Activated T-helper 2 cell treated with anti-CD3 and anti-CD28 coated beads, Interferon-gamma antibody, Interleukin-2, Interleukin-4, amounts not matched to agents 10 μg/mL and 5 μg/mL and 100 μg/mL, durations not matched to agents 14 hours and 24 hours and 36 hours (primary cell): ENCODE results near the gene CIAO2A. TPM values are rescaled to one million over a fixed set of nuclear protein-coding genes. Genes with fewer than 3 reads are reported as not detected.
"Not testable (repeated sequence)": the region's sequence is repeated elsewhere in the genome, so short reads cannot be mapped to it uniquely, and the experiment has no call there.

ENCODE experiments used
- DNase-seq: peaks from one replicate; pipeline ENCODE4 v3.0.0; 2021; ENCODE audit warnings: low spot score
- H3K27ac Mint-ChIP-seq: one replicate; pipeline ENCODE4 v1.8.0; 2021; ENCODE audit warnings: mixed read lengths
- H3K27me3 Mint-ChIP-seq: one replicate; pipeline ENCODE4 v1.8.0; 2021; ENCODE audit warnings: low read depth, mixed read lengths
- H3K36me3 Mint-ChIP-seq: one replicate; pipeline ENCODE4 v1.8.0; 2021; ENCODE audit warnings: low read depth, mixed read lengths
- H3K4me1 Mint-ChIP-seq: one replicate; pipeline ENCODE4 v1.8.0; 2021; ENCODE audit warnings: low read depth, mixed read lengths
- H3K4me3 Mint-ChIP-seq: one replicate; pipeline ENCODE4 v1.8.0; 2021; ENCODE audit warnings: low read depth, mild to moderate bottlenecking, moderate library complexity, mixed read lengths
- H3K9me3 Mint-ChIP-seq: one replicate; pipeline ENCODE4 v1.8.0; 2021; ENCODE audit warnings: mixed read lengths
- intact Hi-C: fragments of 100-400 bp; cut with micrococcal nuclease; formaldehyde crosslinking; loops from one replicate; pipeline ENCODE4 v1.15.1; 2023
- total RNA-seq: library from RNA; stranded (reverse); gene quantifications from 2 replicates; pipeline ENCODE4 v1.2.3, GENCODE V29; 2022

CIAO2A gene
- total RNA-seq, 1 donor from 2014 or later: 78.3 TPM

- H3K4me3 Mint-ChIP-seq: no peak overlapping the region
- H3K36me3 Mint-ChIP-seq: no peaks in the 10 kb centered on the region
- intact Hi-C loops: no loop called here
- no peaks in the 10 kb centered on the region for H3K4me1 Mint-ChIP-seq
- no peak overlapping the region for H3K27ac Mint-ChIP-seq
- no peaks in the 10 kb centered on the region for H3K9me3 Mint-ChIP-seq
- H3K27me3 Mint-ChIP-seq: peaks cover 4% of the 10 kb centered on the region
- no peak for DNase-seq
These were observed 35.4 kb downstream of the CIAO2A start for GRCh38 chr15:64058279-64058678.

DNA sequence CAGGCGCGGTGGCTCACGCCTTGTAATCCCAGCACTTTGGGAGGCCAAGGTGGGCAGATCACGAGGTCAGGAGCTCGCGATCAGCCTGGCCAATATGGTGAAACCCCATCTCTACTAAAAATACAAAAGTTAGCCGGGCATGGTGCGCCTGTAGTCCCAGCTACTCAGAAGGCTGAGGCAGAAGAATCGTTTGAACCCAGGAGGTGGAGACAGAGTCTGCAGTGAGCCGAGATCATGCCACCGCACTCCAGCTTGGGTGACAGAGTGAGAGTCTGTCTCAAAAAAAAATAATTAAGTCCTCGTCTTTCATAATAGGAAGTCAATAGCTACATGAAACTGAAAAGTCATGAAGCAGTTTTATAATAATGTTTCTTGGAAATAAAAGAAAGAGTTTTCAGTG is 40.0 kb downstream of the CIAO2A start:
- H3K36me3 Mint-ChIP-seq, H3K27me3 Mint-ChIP-seq, intact Hi-C loops, H3K4me3 Mint-ChIP-seq, H3K27ac Mint-ChIP-seq, DNase-seq, H3K4me1 Mint-ChIP-seq, H3K9me3 Mint-ChIP-seq: not testable (repeated sequence)

GRCh38 chr15:64052925-64053491 is 40.6 kb downstream of the CIAO2A start:
- no peak overlapping the region for H3K27ac Mint-ChIP-seq
- H3K9me3 Mint-ChIP-seq: no peaks in the 10 kb centered on the region
- intact Hi-C loops: no loop called here
- peaks cover 5% of the 10 kb centered on the region for H3K4me1 Mint-ChIP-seq
- H3K36me3 Mint-ChIP-seq: no peaks in the 10 kb centered on the region
- H3K27me3 Mint-ChIP-seq: peaks cover 8% of the 10 kb centered on the region
- no peak overlapping the region for H3K4me3 Mint-ChIP-seq
- DNase-seq: no peak

- Mint-ChIP-seq H3K9me3 (no peaks in the 10 kb centered on the region), H3K27me3 (peaks cover 13% of the 10 kb centered on the region), H3K4me1 (peaks cover 8% of the 10 kb centered on the region), H3K27ac (no peak overlapping the region), H3K36me3 (no peaks in the 10 kb centered on the region), H3K4me3 (no peak overlapping the region)
- DNase-seq: no peak
- intact Hi-C loops: no loop called here
These were observed 42.0 kb downstream of the CIAO2A start for GRCh38 chr15:64051407-64052259.

DNA sequence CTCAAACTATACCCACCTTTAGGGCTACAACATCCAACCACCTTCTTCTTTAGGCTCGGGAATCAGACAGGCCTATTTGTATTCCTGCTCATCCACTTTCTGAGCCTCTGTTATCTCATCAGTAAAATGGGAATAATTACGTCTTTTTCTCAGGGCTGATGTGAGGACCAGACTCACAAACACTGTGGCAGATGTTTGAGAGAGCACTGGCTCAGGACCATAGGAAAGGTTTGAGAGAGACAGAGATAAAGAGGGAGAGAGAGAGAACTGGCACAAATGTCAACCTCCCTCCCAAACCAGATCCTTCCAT is 42.6 kb downstream of the CIAO2A start:
- no peak overlapping the region for H3K4me3 Mint-ChIP-seq
- H3K27me3 Mint-ChIP-seq: peaks cover 11% of the 10 kb centered on the region
- DNase-seq: no peak
- no peak overlapping the region for H3K27ac Mint-ChIP-seq
- no peaks in the 10 kb centered on the region for H3K36me3 Mint-ChIP-seq
- peaks cover 10% of the 10 kb centered on the region for H3K4me1 Mint-ChIP-seq
- intact Hi-C loops: no loop called here
- H3K9me3 Mint-ChIP-seq: no peaks in the 10 kb centered on the region

DNA sequence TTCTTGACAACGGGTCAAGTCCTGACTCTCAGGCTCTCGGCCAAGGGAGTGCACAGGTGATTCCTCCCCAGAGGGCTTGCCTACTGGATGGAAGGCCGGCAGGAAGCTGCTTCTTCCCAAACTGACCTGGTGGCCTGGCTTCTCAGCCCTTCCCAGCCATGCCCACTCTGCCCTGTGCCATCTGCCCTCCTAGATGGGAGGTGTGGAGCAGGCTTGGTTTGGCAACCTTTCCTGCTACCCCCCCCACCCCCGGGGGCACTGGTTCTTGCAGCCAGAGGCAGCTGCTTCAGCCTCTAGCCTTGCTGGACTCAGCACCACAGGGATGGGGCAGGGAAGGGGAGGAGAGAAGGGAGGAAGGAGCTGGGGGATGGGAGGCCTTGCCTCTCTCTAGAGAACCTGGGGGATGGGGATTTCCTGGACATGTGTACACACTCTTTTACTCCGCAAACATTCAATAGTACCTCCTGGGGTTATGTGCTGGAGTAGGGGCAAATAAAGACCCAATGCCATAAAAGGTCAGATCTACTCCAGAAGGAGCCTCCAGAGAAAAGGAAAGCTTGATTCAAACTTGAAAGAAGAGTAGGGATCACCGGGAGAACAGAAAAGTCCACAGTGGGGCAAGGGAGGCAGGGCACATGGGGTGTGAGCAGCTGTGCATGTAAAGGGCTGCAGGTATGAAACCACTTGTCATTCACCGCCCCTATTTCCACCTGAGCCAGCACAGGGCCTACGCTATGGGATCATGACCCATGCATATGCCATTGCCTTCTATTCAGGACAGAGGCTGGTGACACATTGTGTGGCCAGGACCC is 43.2 kb downstream of the CIAO2A start:
- intact Hi-C loops: no loop called here
- H3K36me3 Mint-ChIP-seq: no peaks in the 10 kb centered on the region
- H3K27ac Mint-ChIP-seq: peak overlapping the region; percentile 34
- no peak overlapping the region for H3K4me3 Mint-ChIP-seq
- DNase-seq: no peak
- no peaks in the 10 kb centered on the region for H3K9me3 Mint-ChIP-seq
- H3K4me1 Mint-ChIP-seq: peaks cover 10% of the 10 kb centered on the region
- H3K27me3 Mint-ChIP-seq: peaks cover 9% of the 10 kb centered on the region

DNA sequence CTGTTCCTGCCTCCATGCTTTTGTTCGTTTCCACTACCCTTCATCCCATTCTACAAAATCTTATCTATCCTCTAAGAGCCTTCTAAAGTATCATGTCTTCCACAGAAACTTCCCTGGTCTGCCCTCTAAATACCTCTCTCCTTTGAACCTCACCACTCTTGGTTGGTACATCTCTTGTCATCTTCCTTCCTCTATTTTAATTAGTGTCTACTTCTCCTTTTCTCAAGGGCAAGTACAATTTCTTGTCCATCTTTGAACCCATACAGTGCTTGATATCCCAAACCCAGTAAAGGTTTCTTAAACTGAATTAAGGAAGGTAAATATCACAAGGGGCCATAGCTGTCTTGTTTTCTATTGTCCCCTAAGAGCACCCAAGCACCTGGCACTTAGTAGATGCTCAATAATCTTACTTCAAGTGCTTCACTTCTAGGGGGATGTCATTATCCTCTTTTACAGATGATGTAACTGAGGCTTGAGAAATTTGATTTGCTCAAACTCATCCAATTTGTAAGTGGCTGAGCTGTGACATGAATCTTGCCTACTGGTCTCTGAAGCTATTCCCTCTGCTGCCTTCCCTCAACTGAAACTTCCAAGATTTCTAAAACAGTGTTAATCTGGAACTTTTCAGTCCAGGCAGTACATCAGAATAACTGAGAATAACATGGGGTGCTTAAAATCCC is 44.7 kb downstream of the CIAO2A start:
- intact Hi-C loops: loop anchor here (5.0 to 10.0 kb wide), 3 partner anchors 104 to 297 kb away; no protein-coding TSS in a partner anchor
- no peak for DNase-seq
- no peaks in the 10 kb centered on the region for H3K36me3 Mint-ChIP-seq
- peaks cover 14% of the 10 kb centered on the region for H3K4me1 Mint-ChIP-seq
- H3K27me3 Mint-ChIP-seq: peaks cover 17% of the 10 kb centered on the region
- H3K9me3 Mint-ChIP-seq: no peaks in the 10 kb centered on the region
- H3K4me3 Mint-ChIP-seq: no peak overlapping the region
- H3K27ac Mint-ChIP-seq: no peak overlapping the region

DNA sequence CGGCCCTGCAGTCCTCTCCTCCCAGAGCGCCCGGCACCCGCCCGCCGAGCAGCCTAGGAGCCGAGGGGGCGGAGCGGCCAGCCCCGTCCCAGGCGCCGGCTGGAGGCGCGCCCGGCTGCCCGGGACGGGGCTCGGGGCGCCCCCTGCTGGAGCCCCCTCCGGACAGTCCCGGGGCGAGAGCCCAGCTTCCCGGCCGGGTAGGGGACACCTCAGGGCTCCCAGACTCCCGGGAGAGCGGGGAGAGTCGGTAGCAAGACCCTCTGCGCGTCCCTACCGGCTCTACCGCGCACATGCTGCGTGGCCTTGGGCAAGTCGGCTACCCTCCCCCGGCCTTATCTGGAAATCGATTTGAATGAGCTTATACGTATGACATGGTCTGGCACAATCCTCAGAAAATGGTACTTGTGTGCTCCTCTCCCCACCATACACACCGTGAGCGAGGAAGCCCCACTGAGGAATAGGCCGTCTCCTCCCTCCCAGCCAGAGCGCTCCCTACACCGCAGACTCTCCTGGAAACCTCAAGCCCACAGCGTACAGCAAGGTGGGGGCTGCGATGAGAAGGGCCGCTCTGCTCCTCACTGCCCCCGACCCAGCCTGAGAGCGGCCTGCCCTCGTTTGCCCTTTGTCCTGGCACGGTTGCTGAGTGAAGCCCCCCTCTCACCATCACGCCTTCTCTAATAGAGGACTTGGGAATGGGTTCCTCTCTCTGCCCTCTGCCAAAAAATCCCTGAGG is 47.1 kb downstream of the CIAO2A start, which contains the start of gene DAPK2:
DAPK2 (minus strand) TSS at position 65 of the 733 bp plus-strand sequence. CDS start 6,224 bp downstream, outside the sequence.
- Mint-ChIP-seq H3K27me3 (peaks cover 28% of the 10 kb centered on the region), H3K36me3 (no peaks in the 10 kb centered on the region), H3K4me3 (peak within 1 kb of the TSS; percentile 68), H3K9me3 (no peaks in the 10 kb centered on the region), H3K4me1 (peaks cover 13% of the 10 kb centered on the region), H3K27ac (no peak within 1 kb of the TSS)
- peak; percentile 58 for DNase-seq
- intact Hi-C loops: loop anchor here (1.0 to 10.0 kb wide), 4 partner anchors 36 to 294 kb away; no protein-coding TSS in a partner anchor

- Mint-ChIP-seq H3K4me1 (peaks cover 13% of the 10 kb centered on the region), H3K27ac (no peak overlapping the region), H3K27me3 (peaks cover 28% of the 10 kb centered on the region), H3K36me3 (no peaks in the 10 kb centered on the region), H3K4me3 (peak overlapping the region; percentile 60), H3K9me3 (no peaks in the 10 kb centered on the region)
- intact Hi-C loops: loop anchor here (1.0 to 10.0 kb wide), 4 partner anchors 36 to 294 kb away; no protein-coding TSS in a partner anchor
- no peak for DNase-seq
These were observed 47.7 kb downstream of the CIAO2A start for GRCh38 chr15:64045774-64046420.

GRCh38 chr15:64045101-64045435 is 48.6 kb downstream of the CIAO2A start:
- peak overlapping the region; percentile 60 for H3K4me3 Mint-ChIP-seq
- peaks cover 9% of the 10 kb centered on the region for H3K4me1 Mint-ChIP-seq
- H3K36me3 Mint-ChIP-seq: no peaks in the 10 kb centered on the region
- intact Hi-C loops: loop anchor here (5.0 to 10.0 kb wide), 3 partner anchors 100 to 293 kb away; no protein-coding TSS in a partner anchor
- H3K27ac Mint-ChIP-seq: no peak overlapping the region
- peaks cover 28% of the 10 kb centered on the region for H3K27me3 Mint-ChIP-seq
- no peak for DNase-seq
- no peaks in the 10 kb centered on the region for H3K9me3 Mint-ChIP-seq

DNA sequence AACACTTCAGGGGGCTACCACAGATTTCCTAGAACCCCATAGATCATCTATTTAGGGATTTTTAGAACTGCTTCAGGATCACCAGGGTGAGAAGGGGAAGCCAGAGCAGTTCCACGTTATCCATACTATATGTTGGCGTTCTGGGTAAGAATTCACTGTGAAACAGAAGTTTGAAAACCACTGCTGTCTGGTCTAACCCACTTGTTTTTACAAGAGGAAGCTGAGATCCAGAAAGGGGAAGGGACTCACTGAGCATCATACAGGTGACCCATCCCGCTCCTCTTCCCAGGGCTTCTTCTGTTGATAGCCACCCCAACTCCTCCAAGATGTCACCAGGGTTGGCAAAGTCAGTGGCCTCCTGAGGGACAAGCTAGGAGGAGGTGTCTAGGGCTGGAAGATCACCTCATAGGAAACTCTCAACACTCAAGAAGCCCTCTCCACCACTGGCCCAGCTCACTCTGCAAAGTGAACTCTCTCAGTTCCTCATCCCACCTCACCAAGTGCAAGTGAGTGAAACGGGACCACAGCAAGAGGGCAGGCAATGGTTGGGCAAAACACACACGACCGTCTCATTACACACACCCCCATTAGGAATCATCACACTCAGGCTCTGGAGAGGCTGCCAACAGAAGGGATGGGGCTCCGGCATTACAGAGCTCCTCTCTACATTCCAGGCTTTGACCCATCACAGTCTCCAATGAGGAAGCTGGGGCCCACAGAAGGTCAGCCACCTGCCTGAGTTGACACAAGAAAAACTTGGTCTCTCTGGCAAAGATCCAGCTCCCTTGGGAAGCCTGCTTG is 49.1 kb downstream of the CIAO2A start:
- H3K27me3 Mint-ChIP-seq: peaks cover 30% of the 10 kb centered on the region
- DNase-seq: no peak
- peak overlapping the region; percentile 60 for H3K4me3 Mint-ChIP-seq
- no peaks in the 10 kb centered on the region for H3K36me3 Mint-ChIP-seq
- H3K27ac Mint-ChIP-seq: no peak overlapping the region
- H3K4me1 Mint-ChIP-seq: peaks cover 9% of the 10 kb centered on the region
- no peaks in the 10 kb centered on the region for H3K9me3 Mint-ChIP-seq
- intact Hi-C loops: loop anchor here (5.0 to 10.0 kb wide), 3 partner anchors 100 to 292 kb away; no protein-coding TSS in a partner anchor
